Stromal cell of bone marrow (primary cell): Measurements from ENCODE around the gene IL6R.
"Not testable (repeated sequence)": the region's sequence is repeated elsewhere in the genome, so short reads cannot be mapped to it uniquely, and the experiment has no call there.

Experiments
- DNase-seq: peaks from one replicate; pipeline ENCODE4 v3.0.0-alpha.2; 2012; ENCODE audit warnings: low read depth

IL6R gene

GRCh38 chr1:154404984-154405746 is at the start of gene IL6R:
Gene IL6R, plus strand, starts transcription at chr1:154405343. Its CDS starts 287 bp downstream, at chr1:154405630.
- DNase-seq, result peak; percentile 92

- no peak for DNase-seq
Measured at GRCh38 chr1:154358519-154358918, 46.6 kb upstream of the IL6R start.

- no peak for DNase-seq
Measured at GRCh38 chr1:154360288-154360687, 44.9 kb upstream of the IL6R start.

GRCh38 chr1:154360881-154361280 is 44.3 kb upstream of the IL6R start:
- not testable (repeated sequence) for DNase-seq

GRCh38 chr1:154361357-154361756 is 43.8 kb upstream of the IL6R start:
- DNase-seq, result no peak

- DNase-seq, result no peak
Measured at GRCh38 chr1:154371436-154371835, 33.7 kb upstream of the IL6R start.

- DNase-seq, result not testable (repeated sequence)
Measured at GRCh38 chr1:154373777-154374357, 31.3 kb upstream of the IL6R start.

GRCh38 chr1:154379301-154379700 is 25.8 kb upstream of the IL6R start:
- DNase-seq, result no peak

GRCh38 chr1:154384650-154385489 is 20.3 kb upstream of the IL6R start:
- no peak for DNase-seq

- DNase-seq, result no peak
Measured at GRCh38 chr1:154386643-154387352, 18.3 kb upstream of the IL6R start.

- no peak for DNase-seq
Measured at GRCh38 chr1:154391086-154391770, 13.9 kb upstream of the IL6R start.

GRCh38 chr1:154398141-154398540 is 7.0 kb upstream of the IL6R start:
- no peak for DNase-seq

GRCh38 chr1:154398678-154399077 is 6.5 kb upstream of the IL6R start:
- DNase-seq, result no peak

- no peak for DNase-seq
Measured at GRCh38 chr1:154400381-154400801, 4.8 kb upstream of the IL6R start.

GRCh38 chr1:154402409-154402921 is 2.7 kb upstream of the IL6R start:
- no peak for DNase-seq

GRCh38 chr1:154403261-154403943 is 1.7 kb upstream of the IL6R start:
- no peak for DNase-seq

GRCh38 chr1:154403983-154404382 is 1.2 kb upstream of the IL6R start:
- DNase-seq, result no peak

GRCh38 chr1:154404511-154404931 is 622 bp upstream of the IL6R start:
- no peak for DNase-seq

- DNase-seq, result peak; percentile 61
Measured at GRCh38 chr1:154405747-154406571, 816 bp downstream of the IL6R start.

GRCh38 chr1:154406572-154406879 is 1.4 kb downstream of the IL6R start:
- DNase-seq, result no peak
